ENCODE data around the gene CES4A. TPM values are rescaled to one million over a fixed set of nuclear protein-coding genes. Genes with fewer than 3 reads are reported as not detected.
A peak's percentile ranks its signal among the peaks of the same experiment; 100 is the strongest.

CES4A gene
- total RNA-seq, 1 experiment from 2014 or later, result 5.1 TPM

DNA sequence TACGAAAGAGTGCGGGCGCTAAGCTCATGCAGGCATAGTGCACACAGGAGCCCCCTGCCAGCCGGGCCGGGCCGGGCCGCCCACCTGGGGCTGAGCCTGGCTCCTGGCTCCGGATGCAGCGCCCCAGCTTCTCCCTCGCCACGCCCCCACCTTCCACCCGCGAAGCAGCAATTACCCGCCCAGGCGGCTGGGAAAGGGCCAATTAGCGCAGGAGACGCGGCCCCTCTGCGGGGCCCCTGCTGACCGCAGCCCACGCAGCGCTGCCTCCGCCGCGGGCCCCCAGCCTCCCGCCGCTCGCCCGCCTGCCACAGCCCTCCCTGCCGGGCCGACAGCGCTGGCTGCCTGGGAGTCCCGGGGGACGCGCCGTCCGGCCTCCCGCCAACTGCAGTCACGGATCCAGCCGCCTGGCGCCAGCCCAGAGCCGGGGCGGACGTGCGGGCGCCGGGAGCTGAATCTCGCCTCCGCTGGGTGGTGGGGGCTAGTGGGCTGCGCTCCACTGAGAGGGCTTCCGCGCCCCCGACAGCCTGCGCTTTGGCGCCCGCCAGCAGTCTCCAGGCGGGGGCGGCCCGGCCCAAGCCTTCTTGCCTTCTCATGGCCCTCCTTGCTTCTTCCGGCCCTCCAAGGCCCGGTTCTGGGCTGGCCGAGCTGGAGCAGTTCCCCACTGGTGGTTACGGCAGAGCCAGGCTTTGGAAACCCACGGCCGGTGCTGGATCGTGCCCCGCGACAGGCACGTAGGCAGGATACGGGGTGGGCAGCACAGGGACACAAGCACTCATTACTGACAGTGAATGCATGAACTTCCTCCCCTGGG lies 25.6 kb downstream of the CES4A start:
- Mint-ChIP-seq H3K27me3 (ENCODE audit: insufficient read depth, unreplicated experiment) (no peaks in the 10 kb centered on the region), H3K27ac (ENCODE audit: low read depth, unreplicated experiment) (no peak overlapping the region), H3K36me3 (ENCODE audit: insufficient read depth, unreplicated experiment) (no peaks in the 10 kb centered on the region), H3K4me1 (ENCODE audit: insufficient read depth, unreplicated experiment) (no peaks in the 10 kb centered on the region), H3K9me3 (ENCODE audit: unreplicated experiment) (no peaks in the 10 kb centered on the region), H3K4me3 (ENCODE audit: unreplicated experiment) (peak overlapping the region; percentile 35)
- ChIA-PET CTCF (interaction anchor here (0.7 to 2.8 kb wide), 6 partner anchors 14 to 38 kb away, joined by 3 to 14 read pairs (median 3); no protein-coding TSS in a partner anchor), POLR2A (interaction anchor here (1.0 kb wide), 1 partner anchor 8 kb away, joined by 3 read pairs; no protein-coding TSS in a partner anchor)
- intact Hi-C loops (cut with micrococcal nuclease), result loop anchor here (10.0 kb wide), 1 partner anchor 59 kb away; no protein-coding TSS in a partner anchor
- TF ChIP-seq, protein P1, sequence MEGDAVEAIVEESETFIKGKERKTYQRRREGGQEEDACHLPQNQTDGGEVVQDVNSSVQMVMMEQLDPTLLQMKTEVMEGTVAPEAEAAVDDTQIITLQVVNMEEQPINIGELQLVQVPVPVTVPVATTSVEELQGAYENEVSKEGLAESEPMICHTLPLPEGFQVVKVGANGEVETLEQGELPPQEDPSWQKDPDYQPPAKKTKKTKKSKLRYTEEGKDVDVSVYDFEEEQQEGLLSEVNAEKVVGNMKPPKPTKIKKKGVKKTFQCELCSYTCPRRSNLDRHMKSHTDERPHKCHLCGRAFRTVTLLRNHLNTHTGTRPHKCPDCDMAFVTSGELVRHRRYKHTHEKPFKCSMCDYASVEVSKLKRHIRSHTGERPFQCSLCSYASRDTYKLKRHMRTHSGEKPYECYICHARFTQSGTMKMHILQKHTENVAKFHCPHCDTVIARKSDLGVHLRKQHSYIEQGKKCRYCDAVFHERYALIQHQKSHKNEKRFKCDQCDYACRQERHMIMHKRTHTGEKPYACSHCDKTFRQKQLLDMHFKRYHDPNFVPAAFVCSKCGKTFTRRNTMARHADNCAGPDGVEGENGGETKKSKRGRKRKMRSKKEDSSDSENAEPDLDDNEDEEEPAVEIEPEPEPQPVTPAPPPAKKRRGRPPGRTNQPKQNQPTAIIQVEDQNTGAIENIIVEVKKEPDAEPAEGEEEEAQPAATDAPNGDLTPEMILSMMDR (IDR thresholded peaks at IDR 0.05; ENCODE audit: unreplicated experiment), result no peak
- BruUV-seq (replicated peaks), result no TSS peak
- DNase-seq (ENCODE audit: unreplicated experiment), result peak; percentile 44

DNA sequence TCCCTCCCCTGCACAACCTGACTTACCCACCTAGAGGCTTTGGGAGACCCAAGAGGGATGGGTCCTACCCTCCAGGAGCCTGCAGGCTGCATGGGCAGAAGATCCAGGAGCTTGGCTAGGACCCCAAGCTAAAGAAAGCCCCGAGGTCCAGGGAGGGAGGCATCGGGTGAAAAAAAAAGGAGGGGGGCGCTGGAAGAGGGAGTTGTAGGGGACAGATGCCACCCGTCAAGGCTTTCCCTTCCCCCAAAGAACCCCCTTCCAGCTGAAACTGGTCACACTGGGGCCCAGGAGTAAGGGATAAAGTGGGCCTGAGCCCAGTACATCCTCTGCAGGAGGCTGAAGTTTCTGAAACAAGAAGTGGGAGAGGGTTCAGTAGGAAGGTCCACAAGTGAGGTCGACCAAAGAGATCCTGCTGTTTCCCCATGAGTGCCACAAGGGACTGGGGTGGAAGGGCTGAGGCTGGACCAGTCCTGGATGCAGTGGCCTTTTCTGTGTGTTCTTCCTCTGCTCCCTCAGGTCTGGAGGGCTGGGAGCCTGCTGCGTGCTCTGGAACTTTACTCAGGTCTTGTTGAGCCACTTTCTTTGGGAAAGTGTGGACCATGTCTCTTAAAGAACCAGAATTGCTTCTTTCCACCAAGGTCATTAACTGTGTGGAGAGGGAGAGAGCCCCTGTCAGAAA lies 26.4 kb downstream of the CES4A start:
- H3K4me3 Mint-ChIP-seq (ENCODE audit: unreplicated experiment), result peak overlapping the region; percentile 35
- intact Hi-C loops (cut with micrococcal nuclease), result loop anchor here (1.0 to 10.0 kb wide), 2 partner anchors 37 to 60 kb away; no protein-coding TSS in a partner anchor
- H3K27ac Mint-ChIP-seq (ENCODE audit: low read depth, unreplicated experiment), result no peak overlapping the region
- DNase-seq (ENCODE audit: unreplicated experiment), result no peak
- CTCF ChIA-PET, result interaction anchor here (0.7 to 0.8 kb wide), 2 partner anchors 34 to 86 kb away, joined by 3 read pairs; no protein-coding TSS in a partner anchor
- no TSS peak for BruUV-seq (replicated peaks)
- H3K27me3 Mint-ChIP-seq (ENCODE audit: insufficient read depth, unreplicated experiment), result no peaks in the 10 kb centered on the region
- H3K36me3 Mint-ChIP-seq (ENCODE audit: insufficient read depth, unreplicated experiment), result no peaks in the 10 kb centered on the region
- no peaks in the 10 kb centered on the region for H3K4me1 Mint-ChIP-seq (ENCODE audit: insufficient read depth, unreplicated experiment)
- H3K9me3 Mint-ChIP-seq (ENCODE audit: unreplicated experiment), result no peaks in the 10 kb centered on the region
- POLR2A ChIA-PET, result no interaction called here
- TF ChIP-seq, protein P1 (IDR thresholded peaks at IDR 0.05; ENCODE audit: unreplicated experiment), result no peak

DNA sequence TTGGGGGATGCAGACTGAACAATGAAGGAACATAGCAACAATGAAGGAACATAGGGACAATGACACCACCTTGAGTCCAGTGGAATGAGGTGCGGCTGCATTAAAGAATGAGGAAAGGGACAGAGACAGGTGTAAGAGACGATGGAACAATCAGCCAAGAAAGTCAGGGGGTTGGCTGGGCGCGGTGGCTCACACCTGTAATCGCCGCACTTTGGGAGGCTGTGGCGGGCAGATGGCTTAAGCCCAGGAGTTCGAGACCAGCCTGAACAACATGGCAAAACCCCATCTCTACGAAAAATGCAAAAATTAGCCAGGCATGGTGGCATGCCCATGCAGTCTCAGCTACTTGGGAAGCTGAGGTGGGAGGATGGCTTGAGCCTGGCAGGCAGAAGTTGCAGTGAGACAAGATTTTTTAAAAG lies 26.9 kb downstream of the CES4A start:
- no peaks in the 10 kb centered on the region for H3K9me3 Mint-ChIP-seq (ENCODE audit: unreplicated experiment)
- DNase-seq (ENCODE audit: unreplicated experiment), result peak; percentile 28
- ChIA-PET CTCF (interaction anchor here (0.6 to 0.7 kb wide), 3 partner anchors 55 to 132 kb away, joined by 3 read pairs; no protein-coding TSS in a partner anchor), POLR2A (interaction anchor here (0.6 kb wide), 1 partner anchor 34 kb away, joined by 3 read pairs; no protein-coding TSS in a partner anchor)
- no peak overlapping the region for H3K27ac Mint-ChIP-seq (ENCODE audit: low read depth, unreplicated experiment)
- H3K27me3 Mint-ChIP-seq (ENCODE audit: insufficient read depth, unreplicated experiment), result no peaks in the 10 kb centered on the region
- no TSS peak for BruUV-seq (replicated peaks)
- H3K36me3 Mint-ChIP-seq (ENCODE audit: insufficient read depth, unreplicated experiment), result no peaks in the 10 kb centered on the region
- TF ChIP-seq, protein P1 (IDR thresholded peaks at IDR 0.05; ENCODE audit: unreplicated experiment), result no peak
- H3K4me3 Mint-ChIP-seq (ENCODE audit: unreplicated experiment), result no peak overlapping the region
- intact Hi-C loops (cut with micrococcal nuclease), result loop anchor here (1.0 to 10.0 kb wide), 2 partner anchors 38 to 61 kb away; no protein-coding TSS in a partner anchor
- H3K4me1 Mint-ChIP-seq (ENCODE audit: insufficient read depth, unreplicated experiment), result no peaks in the 10 kb centered on the region

DNA sequence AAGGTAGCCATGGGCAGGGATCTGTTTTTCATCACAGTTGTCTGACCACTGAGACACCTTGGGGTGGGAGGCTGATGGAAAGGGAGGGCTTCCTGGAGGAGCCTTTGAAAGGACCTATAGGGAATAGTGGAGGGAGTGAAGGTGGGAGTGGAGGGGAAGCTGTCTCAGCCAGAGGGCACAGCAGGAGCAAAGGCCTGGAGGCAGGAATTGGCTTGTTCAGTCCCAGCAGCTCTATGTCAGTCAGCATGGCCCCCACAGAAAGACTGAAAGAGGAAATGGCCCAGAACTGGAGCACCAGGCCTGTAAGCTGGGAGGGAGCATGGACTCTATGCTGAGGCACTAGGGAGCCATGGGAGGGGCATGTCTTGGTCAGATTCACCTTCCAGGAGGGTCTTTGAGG lies 27.8 kb downstream of the CES4A start:
- BruUV-seq (replicated peaks), result no TSS peak
- DNase-seq (ENCODE audit: unreplicated experiment), result no peak
- no peaks in the 10 kb centered on the region for H3K27me3 Mint-ChIP-seq (ENCODE audit: insufficient read depth, unreplicated experiment)
- CTCF ChIA-PET, result interaction anchor here (0.6 to 2.1 kb wide), 4 partner anchors 38 to 413 kb away, joined by 3 to 9 read pairs (median 4); no protein-coding TSS in a partner anchor
- H3K4me1 Mint-ChIP-seq (ENCODE audit: insufficient read depth, unreplicated experiment), result no peaks in the 10 kb centered on the region
- H3K27ac Mint-ChIP-seq (ENCODE audit: low read depth, unreplicated experiment), result no peak overlapping the region
- POLR2A ChIA-PET, result interaction anchor here (0.6 to 1.5 kb wide), 2 partner anchors 9 to 15 kb away, joined by 3 to 4 read pairs; no protein-coding TSS in a partner anchor
- intact Hi-C loops (cut with micrococcal nuclease), result loop anchor here (10.0 kb wide), 1 partner anchor 61 kb away; no protein-coding TSS in a partner anchor
- no peak overlapping the region for H3K4me3 Mint-ChIP-seq (ENCODE audit: unreplicated experiment)
- no peaks in the 10 kb centered on the region for H3K36me3 Mint-ChIP-seq (ENCODE audit: insufficient read depth, unreplicated experiment)
- H3K9me3 Mint-ChIP-seq (ENCODE audit: unreplicated experiment), result no peaks in the 10 kb centered on the region
- TF ChIP-seq, protein P1 (IDR thresholded peaks at IDR 0.05; ENCODE audit: unreplicated experiment), result no peak
